GM21423 (cell line): ENCODE results near the gene ZNF888.
"Not testable (repeated sequence)": the region's sequence is repeated elsewhere in the genome, so short reads cannot be mapped to it uniquely, and the experiment has no call there.

Experiments used
- ATAC-seq: cut with Tn5 transposase; IDR thresholded peaks from one replicate; pipeline ENCODE4 v1.9.1; 2021; ENCODE audit warnings: mild to moderate bottlenecking, moderate library complexity; ENCODE audit not compliant: unreplicated experiment

ZNF888 gene

DNA sequence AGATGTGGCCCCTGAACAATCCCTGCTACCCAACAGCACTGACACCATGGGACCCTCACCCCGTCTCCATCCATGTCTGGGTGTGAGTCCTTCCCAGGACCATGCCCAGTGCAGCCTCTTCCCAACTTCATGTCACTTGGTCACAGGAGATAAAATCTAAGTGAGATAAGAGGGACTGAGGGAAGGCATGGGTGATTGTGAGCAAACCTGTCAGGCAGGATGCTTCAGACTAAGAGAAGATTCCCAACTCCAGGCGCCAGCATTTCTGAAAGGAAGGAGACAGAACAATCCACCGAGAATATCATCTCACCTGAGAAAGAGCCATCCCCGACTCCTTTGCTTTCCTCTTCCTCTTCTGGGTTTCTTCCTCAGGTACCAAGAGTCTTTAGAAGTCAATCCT lies 33.3 kb downstream of the ZNF888 start:
- ATAC-seq, result no peak

DNA sequence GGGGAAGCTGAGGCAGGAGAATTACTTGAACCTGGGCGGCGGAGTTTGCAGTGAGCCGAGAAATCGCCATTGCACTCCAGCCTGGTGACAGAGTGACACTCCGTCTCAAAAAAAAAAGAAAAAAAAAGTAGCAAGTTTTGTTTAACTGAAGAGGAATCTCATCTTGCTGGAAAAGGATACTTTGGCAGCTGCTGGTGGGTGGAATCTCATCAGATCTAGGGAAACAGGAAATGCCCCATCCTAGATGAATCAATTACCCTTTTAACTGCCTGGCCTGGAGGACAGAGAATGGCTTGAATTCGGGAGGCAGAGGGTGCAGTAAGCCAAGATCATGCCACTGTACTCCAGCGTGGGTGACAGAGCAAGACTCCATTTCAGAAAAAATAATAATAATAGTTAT lies 34.2 kb downstream of the ZNF888 start:
- no peak for ATAC-seq

DNA sequence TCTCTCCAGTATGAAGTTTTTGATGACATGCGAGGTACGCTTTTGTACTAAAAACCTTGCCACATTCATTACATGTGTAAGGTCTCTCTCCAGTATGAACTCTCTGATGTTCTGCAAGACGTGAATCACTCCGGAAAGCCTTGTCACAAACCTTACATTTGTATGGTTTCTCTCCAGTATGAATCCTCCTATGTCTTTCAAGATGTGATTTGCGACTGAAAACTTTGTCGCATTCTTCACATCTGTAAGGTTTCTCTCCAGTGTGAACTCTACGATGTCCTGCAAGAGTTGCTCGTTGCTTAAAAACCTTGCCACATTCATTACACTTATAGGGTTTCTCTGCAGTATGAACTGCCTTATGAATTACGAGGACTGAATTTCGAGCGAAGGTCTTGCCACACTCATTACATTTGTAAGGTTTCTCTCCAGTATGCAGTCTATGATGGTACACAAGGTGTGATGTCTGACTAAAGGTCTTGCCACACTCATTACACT lies 42.3 kb downstream of the ZNF888 start:
- ATAC-seq, result no peak

DNA sequence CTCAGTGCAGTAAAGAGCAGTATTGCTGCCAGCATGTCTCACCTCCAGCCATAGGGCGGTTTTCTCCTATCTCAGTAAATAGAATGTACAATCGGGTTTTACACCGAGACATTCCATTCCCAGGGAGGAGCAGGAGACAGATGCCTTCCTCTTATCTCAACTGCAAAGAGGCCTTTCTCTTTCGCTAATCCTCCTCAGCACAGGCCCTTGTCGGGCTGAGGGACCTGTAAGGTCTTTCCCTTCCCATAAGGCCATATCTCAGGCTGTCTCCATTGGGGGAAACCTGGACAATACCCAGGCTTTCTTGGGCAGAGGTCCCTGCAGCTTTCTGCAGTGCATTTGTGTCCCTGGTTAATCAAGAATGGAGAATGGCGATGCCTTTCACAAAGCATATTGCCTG lies 50.2 kb downstream of the ZNF888 start:
- ATAC-seq, result not testable (repeated sequence)

DNA sequence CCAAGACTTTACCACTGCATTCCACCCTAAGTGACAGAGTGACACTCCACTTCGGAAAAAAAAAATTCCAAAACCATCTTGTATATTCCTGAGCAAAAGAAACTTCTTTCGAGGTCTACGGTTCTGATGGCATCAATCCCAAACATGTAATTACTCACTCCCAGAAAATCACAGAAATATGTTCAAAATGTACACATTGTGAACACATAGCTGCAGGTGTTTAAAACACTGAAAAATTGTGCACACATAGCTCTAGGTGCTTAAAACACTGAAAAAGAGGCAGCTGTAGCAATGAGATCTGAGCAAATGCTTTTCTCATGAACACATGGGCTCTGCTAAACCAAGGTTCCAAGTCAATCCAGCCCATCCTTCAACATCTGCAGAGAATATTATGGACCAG lies 51.8 kb downstream of the ZNF888 start:
- no peak for ATAC-seq

DNA sequence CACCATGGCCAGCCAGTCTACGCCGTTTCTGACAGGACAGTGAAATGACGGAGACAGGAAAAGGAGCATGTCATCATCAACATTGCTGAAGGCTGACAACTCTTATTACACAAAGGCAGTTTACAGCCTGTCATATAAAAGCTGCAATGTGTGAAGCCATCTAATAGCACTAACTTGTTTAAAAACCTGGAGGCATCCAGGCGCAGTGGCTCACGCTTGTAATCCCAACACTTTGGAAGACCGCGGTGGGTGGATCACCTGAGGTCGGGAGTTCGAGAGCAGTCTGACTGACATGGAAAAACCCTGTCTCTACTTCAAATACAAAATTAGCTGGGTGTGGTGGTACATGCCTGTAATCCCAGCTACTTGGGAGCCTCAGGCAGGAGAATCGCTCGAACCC lies 55.2 kb downstream of the ZNF888 start:
- ATAC-seq, result not testable (repeated sequence)

DNA sequence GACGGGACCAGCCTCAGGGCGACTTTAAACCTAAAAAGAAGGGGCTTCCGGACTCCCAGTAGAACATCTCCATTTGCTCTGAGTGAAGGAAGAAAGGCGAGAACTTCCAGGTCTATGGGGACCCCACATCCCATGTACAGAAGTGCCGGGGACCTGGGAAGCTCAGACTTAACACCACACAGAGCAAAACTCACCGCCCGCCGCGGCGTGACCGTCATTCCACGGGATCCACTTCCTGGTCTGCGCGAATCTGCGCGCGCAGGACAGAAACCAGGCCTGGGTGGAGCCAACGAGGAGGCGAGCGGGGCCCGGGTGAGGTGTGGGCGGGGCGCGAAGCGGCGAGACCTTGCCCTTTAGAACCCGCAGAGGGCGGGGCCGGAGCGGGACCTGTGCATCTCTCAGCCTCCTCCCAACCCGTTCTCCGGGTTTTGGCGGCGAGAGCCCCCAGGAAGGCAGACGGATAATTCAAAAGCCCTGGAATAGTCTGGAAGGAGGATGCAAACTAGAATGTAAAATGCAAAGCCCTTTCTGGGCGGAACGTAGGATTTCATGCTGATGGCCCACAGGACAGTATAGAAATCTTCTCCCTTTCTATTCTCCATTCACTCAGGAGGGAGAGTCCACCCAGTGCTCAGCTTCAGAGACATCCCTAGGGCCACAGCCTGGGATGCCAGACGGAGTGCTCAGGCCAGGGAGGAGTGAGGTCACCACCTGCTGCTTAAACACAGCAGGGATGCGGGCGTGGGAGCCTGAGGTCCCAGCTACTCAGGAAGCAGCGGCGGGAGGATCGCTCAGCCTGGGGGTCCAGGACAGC lies 65.6 kb downstream of the ZNF888 start, which contains the start of gene ZNF468:
TSS of gene ZNF468 (minus strand) at position 242 of the 814 bp plus-strand sequence. CDS start 3,347 bp downstream, outside the sequence.
- peak; percentile 99 for ATAC-seq

DNA sequence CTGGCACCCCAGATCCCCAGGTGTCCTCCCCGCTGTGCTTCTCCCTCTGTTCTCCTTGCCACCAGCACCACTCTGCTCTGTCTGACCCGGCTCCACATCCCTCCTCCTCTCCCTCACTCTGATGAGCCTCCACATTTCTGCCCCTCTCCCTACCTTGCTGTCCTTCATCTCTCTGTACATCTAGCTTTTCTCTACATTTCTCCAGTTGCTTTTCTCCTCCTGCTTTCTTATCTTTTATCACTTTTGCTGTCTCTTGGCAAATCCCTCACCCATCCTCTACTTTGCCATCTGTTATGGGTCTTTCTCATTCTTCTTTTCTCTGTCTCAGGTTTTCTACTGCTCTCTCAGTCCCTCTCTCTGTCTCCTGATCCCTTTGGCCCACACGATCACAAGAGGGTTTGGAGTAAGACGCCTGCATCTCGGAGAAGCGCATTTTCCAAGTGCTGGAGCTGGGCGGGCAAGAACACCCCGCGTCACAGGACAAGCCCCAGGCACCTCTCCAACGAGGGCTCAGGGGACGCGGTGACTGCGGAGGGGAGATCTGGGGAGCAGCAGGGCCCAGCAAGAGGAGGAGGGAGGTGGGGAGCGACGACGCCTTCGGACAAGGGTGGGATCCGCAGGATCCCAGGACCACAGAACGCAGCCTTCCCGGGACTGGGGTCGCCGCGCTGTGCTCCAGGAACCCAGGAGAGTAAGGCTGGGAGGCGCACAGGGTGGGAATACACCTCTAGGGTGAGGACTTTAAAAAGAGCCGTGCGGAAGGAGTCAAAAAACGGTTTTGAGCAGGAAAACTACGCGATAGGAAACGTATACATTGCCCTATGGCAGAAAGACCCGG lies 66.5 kb downstream of the ZNF888 start:
- ATAC-seq, result not testable (repeated sequence)
